ENCODE results near the gene MFSD1.

DNA sequence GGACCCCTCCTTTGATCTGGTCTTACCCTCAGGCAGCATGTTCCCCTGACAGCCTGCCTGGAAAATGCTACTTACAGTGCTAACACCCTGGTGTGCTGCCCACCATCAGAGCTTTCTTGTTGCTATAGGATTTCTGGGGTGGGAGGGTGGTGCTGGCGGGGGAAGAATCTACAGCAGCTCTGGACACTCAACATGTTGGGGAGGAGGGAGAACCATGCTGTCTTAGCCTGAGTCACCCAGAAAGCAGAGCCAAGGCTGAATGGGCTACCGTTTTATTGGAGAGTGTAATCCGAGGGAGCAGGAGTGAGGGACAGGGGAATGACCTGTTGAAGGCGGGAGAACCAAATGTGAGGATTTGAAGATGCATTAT is 45.6 kb downstream of the MFSD1 start:
- no peak for TF ChIP-seq POLR2A (IDR thresholded peaks at IDR 0.05; ENCODE audit: low read length)
- TF ChIP-seq GATA1 (IDR thresholded peaks at IDR 0.05; ENCODE audit: low read depth, low read length), result no peak
